ENCODE measurements around the gene AQP1. TPM values are rescaled to one million over a fixed set of nuclear protein-coding genes. Genes with fewer than 3 reads are reported as not detected.

The AQP1 gene
- total RNA-seq, 1 experiment from 2014 or later: 0.15 TPM

DNA sequence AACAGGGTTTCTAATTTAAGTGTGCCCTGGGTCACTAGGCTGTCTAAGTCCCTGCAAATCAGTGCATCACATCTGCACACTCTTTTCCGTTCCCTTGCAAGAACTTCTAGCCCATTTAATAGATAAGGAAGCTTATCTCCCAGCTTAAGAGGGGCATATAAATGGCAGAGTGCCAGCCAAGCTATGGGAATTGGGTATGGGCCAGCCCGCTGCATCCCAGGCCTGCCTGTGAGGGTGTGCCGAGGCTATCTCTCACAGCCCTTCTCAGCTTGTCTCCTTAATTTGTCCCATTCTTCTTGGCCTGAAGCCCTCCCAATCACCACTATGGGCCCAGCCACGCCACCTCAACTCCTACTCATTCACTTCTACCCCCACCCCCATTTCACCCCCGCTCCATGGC, 14.7 kb downstream of the AQP1 start:
- no peak overlapping the region for H3K23ac ChIP-seq (ENCODE audit: insufficient read length, low read depth, low read length)
- no peak overlapping the region for H2BK20ac ChIP-seq (ENCODE audit: low read depth, low read length, poor library complexity, severe bottlenecking)
- H3K23me2 ChIP-seq (ENCODE audit: insufficient read length, low read depth, low read length, poor library complexity, severe bottlenecking): no peaks in the 10 kb centered on the region
- no peak overlapping the region for H3K9ac ChIP-seq (ENCODE audit: extremely low read depth, insufficient read length, low read length)
- H2AFZ ChIP-seq (ENCODE audit: low read length): no peak overlapping the region
- H4K20me1 ChIP-seq (ENCODE audit: control insufficient read depth, insufficient read depth, insufficient read length): no peaks in the 10 kb centered on the region
- no peak overlapping the region for H3K27ac ChIP-seq (ENCODE audit: insufficient read length, low read depth, low read length)
- no peaks in the 10 kb centered on the region for H3K79me1 ChIP-seq (ENCODE audit: insufficient read depth, low read depth, low read length, poor library complexity, severe bottlenecking)
- H3K4me2 ChIP-seq (ENCODE audit: insufficient read depth, insufficient read length, low read length): no peak overlapping the region
- H2BK5ac ChIP-seq (ENCODE audit: insufficient read length, low read length): no peak overlapping the region
- no peak overlapping the region for H3K18ac ChIP-seq (ENCODE audit: insufficient read length, low read depth, low read length)
- no peak overlapping the region for H3K4ac ChIP-seq (ENCODE audit: low read depth, low read length)
- H2BK15ac ChIP-seq (ENCODE audit: low read depth, low read length): no peak overlapping the region
- H3K27me3 ChIP-seq (ENCODE audit: insufficient read depth, low read length): no peaks in the 10 kb centered on the region
- H2BK12ac ChIP-seq (ENCODE audit: insufficient read length, low read depth, low read length): no peak overlapping the region
- no peak overlapping the region for H4K5ac ChIP-seq (ENCODE audit: insufficient read length, low read depth, low read length)
- H4K91ac ChIP-seq (ENCODE audit: insufficient read length, low read depth, low read length): no peak overlapping the region
- no peaks in the 10 kb centered on the region for H3K4me1 ChIP-seq (ENCODE audit: insufficient read depth, low read length)
- H2AK5ac ChIP-seq (ENCODE audit: insufficient read length, low read length): no peak overlapping the region
- H3K9me3 Mint-ChIP-seq: no peaks in the 10 kb centered on the region; a peak in 1 of 5 replicates
- no peak overlapping the region for H3T11ph ChIP-seq (ENCODE audit: low read length)
- DNase-seq: no peak
- H3K56ac ChIP-seq (ENCODE audit: insufficient read length, low read depth, low read length): no peak overlapping the region
- TF ChIP-seq, protein P1, sequence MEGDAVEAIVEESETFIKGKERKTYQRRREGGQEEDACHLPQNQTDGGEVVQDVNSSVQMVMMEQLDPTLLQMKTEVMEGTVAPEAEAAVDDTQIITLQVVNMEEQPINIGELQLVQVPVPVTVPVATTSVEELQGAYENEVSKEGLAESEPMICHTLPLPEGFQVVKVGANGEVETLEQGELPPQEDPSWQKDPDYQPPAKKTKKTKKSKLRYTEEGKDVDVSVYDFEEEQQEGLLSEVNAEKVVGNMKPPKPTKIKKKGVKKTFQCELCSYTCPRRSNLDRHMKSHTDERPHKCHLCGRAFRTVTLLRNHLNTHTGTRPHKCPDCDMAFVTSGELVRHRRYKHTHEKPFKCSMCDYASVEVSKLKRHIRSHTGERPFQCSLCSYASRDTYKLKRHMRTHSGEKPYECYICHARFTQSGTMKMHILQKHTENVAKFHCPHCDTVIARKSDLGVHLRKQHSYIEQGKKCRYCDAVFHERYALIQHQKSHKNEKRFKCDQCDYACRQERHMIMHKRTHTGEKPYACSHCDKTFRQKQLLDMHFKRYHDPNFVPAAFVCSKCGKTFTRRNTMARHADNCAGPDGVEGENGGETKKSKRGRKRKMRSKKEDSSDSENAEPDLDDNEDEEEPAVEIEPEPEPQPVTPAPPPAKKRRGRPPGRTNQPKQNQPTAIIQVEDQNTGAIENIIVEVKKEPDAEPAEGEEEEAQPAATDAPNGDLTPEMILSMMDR (conservative IDR thresholded peaks at IDR 0.05): no peak
- WGBS (ENCODE audit: extremely low coverage, insufficient read length, low lambda C conversion rate): no CpG with 5 or more reads among the region's 5 CpGs
- peaks cover 0 to 3% of the 10 kb centered on the region in 2 experiments; a peak in 2 of 4 replicates for H3K4me1 Mint-ChIP-seq
- H2BK120ac ChIP-seq (ENCODE audit: low read depth, low read length, poor library complexity, severe bottlenecking): no peak overlapping the region
- H3K27ac Mint-ChIP-seq: no peak overlapping the region
- peaks cover 42% of the 10 kb centered on the region for H3K27me3 Mint-ChIP-seq (ENCODE audit: low read depth)
- no peak overlapping the region for H4K8ac ChIP-seq (replicated peaks; ENCODE audit: insufficient read length, low read depth, low read length)
- no peak overlapping the region for H3K14ac ChIP-seq (ENCODE audit: insufficient read depth, low read length)
- no peaks in the 10 kb centered on the region for H3K79me2 ChIP-seq (ENCODE audit: insufficient read depth, low read length)
- H3K9me3 ChIP-seq (ENCODE audit: control insufficient read depth, low read depth, low read length): no peaks in the 10 kb centered on the region
- no peak overlapping the region for H3K4me3 Mint-ChIP-seq
- no peaks in the 10 kb centered on the region for H3K36me3 Mint-ChIP-seq (ENCODE audit: insufficient read depth in 1 of 3, low read depth in 3 of 3)

Measured in H9 (cell line).